SK-N-SH (cell line): ENCODE measurements around the gene SLIT1.

Experiments used
- CHD2 ChIP-seq: fragments of 150-350 bp; IDR thresholded peaks from 2 replicates; pipeline ENCODE4 v1.6.1; 2018; ENCODE audit warnings: low read length; ENCODE audit not compliant: partially characterized antibody
- EP300 ChIP-seq, 2 experiments: IDR thresholded peaks; 2 replicates each; pipeline versions ENCODE4 v1.4.0 to v1.6.1; 2012; ENCODE audit warnings: borderline replicate concordance in 1 of 2, low read depth in 1 of 2, low read length in 1 of 2
- EZH2phosphoT487 ChIP-seq: fragments of 200-600 bp; sonication (generic); IDR thresholded peaks from 2 replicates; pipeline ENCODE4 v1.6.1; 2017; ENCODE audit warnings: low read depth, mixed run types, mild to moderate bottlenecking, antibody characterized with exemption, moderate library complexity, borderline replicate concordance
- JUND ChIP-seq: IDR thresholded peaks from 2 replicates; pipeline ENCODE4 v1.4.0; 2012
- RAD21 ChIP-seq: IDR thresholded peaks from 2 replicates; pipeline ENCODE4 v1.6.1; 2012; ENCODE audit warnings: mild to moderate bottlenecking, low read length
- RXRA ChIP-seq: IDR thresholded peaks from 2 replicates; pipeline ENCODE4 v1.4.0; 2012; ENCODE audit warnings: low read depth, mild to moderate bottlenecking, borderline replicate concordance
- SMC3 ChIP-seq: IDR thresholded peaks from 2 replicates; pipeline ENCODE4 v1.6.1; 2012; ENCODE audit warnings: low read depth, low read length, improper control_type of control experiment
- TAF1 ChIP-seq: IDR thresholded peaks from 2 replicates; pipeline ENCODE4 v1.6.1; 2012; ENCODE audit warnings: low read depth, mild to moderate bottlenecking, low read length, moderate library complexity, borderline replicate concordance
- TCF12 ChIP-seq: IDR thresholded peaks from 2 replicates; pipeline ENCODE4 v1.4.0; 2012
- YY1 ChIP-seq: IDR thresholded peaks from 2 replicates; pipeline ENCODE4 v1.4.0; 2012; ENCODE audit warnings: low read depth, mild to moderate bottlenecking
- TF ChIP-seq, protein P1 (sequence below): fragments of 200-600 bp; sonication (generic); IDR thresholded peaks from 2 replicates; pipeline ENCODE4 v1.6.1; 2017; ENCODE audit warnings: antibody characterized with exemption, mild to moderate bottlenecking, moderate library complexity
- TF ChIP-seq, protein P2 (sequence below): IDR thresholded peaks from 2 replicates; pipeline ENCODE4 v1.6.1; 2012; ENCODE audit warnings: mild to moderate bottlenecking, low read depth, low read length, moderate library complexity

DNA sequence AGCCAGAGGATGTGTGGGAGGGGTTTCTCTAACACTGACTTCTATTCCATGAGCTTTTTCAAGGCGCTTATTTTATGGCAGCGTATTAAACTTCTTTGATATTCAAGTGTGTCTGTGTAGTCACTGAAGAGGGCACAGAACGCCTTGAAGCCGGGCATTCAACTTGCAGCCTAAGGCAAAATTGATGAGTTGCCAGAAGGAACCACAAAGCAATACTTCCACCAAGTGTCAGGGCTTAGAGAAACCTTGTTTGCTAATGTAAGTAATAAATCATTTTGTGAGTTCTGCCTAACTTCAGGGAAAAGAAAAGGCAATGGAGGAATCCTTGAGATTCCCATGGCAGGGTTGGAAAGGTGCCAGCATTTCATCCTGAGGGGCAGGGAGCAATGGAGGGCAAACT is 189.9 kb downstream of the SLIT1 start:
- TF ChIP-seq TAF1 (no peak), EP300 (IDR thresholded peaks at IDR 0.05; ENCODE audit: borderline replicate concordance in 1 of 2, low read depth in 1 of 2, low read length in 1 of 2) (no peak), YY1 (no peak), EZH2phosphoT487 (no peak), RXRA (no peak), CHD2 (no peak), RAD21 (no peak), JUND (no peak), SMC3 (no peak), TCF12 (no peak)
- TF ChIP-seq, protein P1, sequence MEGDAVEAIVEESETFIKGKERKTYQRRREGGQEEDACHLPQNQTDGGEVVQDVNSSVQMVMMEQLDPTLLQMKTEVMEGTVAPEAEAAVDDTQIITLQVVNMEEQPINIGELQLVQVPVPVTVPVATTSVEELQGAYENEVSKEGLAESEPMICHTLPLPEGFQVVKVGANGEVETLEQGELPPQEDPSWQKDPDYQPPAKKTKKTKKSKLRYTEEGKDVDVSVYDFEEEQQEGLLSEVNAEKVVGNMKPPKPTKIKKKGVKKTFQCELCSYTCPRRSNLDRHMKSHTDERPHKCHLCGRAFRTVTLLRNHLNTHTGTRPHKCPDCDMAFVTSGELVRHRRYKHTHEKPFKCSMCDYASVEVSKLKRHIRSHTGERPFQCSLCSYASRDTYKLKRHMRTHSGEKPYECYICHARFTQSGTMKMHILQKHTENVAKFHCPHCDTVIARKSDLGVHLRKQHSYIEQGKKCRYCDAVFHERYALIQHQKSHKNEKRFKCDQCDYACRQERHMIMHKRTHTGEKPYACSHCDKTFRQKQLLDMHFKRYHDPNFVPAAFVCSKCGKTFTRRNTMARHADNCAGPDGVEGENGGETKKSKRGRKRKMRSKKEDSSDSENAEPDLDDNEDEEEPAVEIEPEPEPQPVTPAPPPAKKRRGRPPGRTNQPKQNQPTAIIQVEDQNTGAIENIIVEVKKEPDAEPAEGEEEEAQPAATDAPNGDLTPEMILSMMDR = no peak
- TF ChIP-seq, protein P2, sequence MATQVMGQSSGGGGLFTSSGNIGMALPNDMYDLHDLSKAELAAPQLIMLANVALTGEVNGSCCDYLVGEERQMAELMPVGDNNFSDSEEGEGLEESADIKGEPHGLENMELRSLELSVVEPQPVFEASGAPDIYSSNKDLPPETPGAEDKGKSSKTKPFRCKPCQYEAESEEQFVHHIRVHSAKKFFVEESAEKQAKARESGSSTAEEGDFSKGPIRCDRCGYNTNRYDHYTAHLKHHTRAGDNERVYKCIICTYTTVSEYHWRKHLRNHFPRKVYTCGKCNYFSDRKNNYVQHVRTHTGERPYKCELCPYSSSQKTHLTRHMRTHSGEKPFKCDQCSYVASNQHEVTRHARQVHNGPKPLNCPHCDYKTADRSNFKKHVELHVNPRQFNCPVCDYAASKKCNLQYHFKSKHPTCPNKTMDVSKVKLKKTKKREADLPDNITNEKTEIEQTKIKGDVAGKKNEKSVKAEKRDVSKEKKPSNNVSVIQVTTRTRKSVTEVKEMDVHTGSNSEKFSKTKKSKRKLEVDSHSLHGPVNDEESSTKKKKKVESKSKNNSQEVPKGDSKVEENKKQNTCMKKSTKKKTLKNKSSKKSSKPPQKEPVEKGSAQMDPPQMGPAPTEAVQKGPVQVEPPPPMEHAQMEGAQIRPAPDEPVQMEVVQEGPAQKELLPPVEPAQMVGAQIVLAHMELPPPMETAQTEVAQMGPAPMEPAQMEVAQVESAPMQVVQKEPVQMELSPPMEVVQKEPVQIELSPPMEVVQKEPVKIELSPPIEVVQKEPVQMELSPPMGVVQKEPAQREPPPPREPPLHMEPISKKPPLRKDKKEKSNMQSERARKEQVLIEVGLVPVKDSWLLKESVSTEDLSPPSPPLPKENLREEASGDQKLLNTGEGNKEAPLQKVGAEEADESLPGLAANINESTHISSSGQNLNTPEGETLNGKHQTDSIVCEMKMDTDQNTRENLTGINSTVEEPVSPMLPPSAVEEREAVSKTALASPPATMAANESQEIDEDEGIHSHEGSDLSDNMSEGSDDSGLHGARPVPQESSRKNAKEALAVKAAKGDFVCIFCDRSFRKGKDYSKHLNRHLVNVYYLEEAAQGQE = no peak
